ENCODE measurements around the gene RPS6KA2. TPM values are rescaled to one million over a fixed set of nuclear protein-coding genes. Genes with fewer than 3 reads are reported as not detected.

RPS6KA2 gene
- polyA plus RNA-seq, 1 donor = 25.9 TPM

DNA sequence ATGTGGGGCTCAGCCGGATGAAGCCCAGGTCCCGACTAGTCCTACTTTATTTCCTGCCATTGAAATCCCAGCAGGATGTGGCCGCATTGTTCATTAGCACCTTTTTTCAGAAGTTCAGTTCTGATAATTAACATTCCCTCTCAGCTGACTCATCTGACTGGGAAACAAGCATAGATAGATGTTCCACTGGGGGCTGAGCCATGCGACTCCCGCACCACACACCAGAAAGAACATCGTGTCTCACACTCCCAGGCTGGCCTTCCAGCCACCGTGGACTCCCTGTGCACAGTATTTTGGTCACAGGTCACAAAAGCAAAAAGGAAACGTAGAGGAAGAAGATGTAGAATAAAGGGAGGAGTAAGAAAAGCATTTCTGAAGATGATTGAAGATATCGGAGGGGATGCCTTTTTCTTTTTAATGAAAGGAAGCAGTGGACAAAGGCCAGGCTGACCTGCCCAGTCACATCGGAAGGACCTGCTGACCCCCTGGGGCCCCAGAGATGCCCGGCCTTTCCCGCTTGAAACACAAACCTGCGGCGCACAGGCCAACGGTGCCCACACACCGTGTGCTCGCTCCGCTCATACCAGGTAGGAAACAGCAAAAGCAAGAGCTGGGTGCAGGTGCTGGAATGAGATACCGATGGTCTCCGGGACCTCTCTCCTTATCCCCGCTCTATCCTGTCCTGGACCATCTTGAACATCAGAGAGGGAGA, 11.8 kb downstream of the RPS6KA2 start:
- DNase-seq = no peak

GRCh38 chr6:166614589-166614988, 12.5 kb downstream of the RPS6KA2 start:
- no peak for DNase-seq

DNA sequence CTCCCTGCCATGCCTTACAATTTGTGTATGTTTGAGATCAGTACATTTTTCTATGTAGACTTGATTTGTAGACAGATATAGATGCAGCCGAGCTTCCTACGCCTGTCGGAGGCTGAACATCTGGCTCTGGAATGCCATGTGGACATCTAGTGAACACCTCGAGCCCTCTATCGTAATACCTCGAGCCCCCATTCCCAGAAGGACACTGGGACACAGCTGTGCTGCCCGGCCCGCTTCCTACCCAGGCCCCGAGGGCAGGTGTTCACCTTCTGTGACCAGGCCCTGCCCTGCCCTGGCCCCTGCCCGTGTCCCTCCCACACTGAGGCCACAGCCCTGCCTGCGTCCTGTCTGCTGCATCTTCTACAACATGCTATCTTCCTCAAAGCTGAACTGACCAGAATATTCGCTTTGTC, 12.9 kb downstream of the RPS6KA2 start:
- DNase-seq = no peak

- DNase-seq = no peak
Observed at GRCh38 chr6:166613027-166613426, 14.0 kb downstream of the RPS6KA2 start.

DNA sequence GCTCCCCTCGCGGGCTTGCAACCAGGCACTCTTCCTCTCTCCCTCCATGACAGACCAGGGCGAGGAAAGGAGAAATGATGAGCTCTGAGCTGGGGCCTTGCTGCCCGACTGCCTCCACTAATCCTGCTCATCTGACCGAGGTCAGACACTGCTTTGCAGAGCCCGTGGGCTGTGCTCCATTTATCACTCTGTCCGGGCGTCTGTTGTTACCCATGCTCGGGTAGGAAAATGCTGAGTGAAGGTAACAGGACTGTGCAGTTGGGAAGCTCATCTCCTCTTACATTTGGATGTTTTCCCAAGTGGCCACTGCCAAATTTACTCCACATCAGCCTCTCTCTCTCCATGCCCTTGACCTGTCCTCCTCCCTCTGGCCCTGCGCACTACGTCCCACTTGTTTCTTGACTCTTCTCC, 14.6 kb downstream of the RPS6KA2 start:
- DNase-seq = no peak

DNA sequence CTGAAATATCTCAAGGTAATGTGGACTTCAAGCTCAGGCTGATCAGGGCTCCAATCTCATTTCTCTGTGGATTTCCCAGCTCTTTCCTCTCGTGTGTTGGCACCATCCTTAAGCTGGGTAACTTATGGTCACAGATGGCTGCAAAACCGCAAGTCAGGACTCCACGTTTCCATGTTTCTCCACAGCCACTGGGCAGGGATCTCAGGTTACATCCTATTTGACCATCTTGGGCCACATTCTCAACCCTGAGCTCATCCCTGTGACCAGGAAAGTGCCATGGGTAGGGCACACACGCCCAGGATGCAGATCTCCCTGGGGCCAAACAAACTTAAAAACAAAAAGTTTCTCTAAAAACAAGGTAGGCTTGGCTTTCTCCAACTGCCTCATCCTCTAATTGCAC, 15.4 kb downstream of the RPS6KA2 start:
- no peak for DNase-seq

DNA sequence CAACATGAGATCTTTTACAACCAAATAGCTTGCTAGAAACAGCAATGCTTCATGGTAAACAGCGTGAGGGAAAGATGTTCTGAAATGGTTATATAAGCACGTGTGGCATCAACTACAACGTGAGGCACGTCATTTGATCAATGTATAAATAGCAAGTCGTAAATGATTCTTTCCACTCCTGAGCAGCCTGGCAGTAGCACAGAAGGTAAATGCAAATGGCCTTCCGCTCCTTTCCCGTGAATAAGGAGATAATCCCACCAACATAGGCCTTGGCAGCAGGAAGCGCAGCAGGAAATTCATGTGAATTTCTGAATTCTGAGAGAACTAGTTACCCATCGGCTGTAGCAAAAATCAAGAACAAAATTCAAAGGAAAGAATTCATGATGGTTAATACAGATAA, 17.0 kb downstream of the RPS6KA2 start:
- DNase-seq = no peak

GRCh38 chr6:166608774-166609173, 18.3 kb downstream of the RPS6KA2 start:
- no peak for DNase-seq

- DNase-seq = no peak
Observed at GRCh38 chr6:166605752-166606151, 21.3 kb downstream of the RPS6KA2 start.

DNA sequence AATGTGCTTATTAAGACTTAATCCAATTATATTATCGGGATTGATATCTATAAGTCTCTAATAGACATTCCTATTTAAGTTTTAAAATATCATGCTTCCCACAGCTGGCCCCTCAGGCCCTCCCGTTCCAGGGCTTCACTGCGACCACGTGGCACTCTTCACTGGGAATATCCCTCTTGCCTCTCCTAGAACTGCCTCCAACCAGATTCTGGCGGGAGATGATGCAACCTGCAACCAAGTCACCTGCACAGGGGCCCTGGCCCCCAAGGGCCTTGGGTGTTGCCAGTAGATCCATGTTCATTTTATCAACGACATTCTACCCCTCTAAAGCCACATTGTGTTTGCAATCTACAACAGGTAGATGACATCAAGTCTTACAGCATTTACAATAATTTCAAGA, 22.1 kb downstream of the RPS6KA2 start:
- no peak for DNase-seq

DNA sequence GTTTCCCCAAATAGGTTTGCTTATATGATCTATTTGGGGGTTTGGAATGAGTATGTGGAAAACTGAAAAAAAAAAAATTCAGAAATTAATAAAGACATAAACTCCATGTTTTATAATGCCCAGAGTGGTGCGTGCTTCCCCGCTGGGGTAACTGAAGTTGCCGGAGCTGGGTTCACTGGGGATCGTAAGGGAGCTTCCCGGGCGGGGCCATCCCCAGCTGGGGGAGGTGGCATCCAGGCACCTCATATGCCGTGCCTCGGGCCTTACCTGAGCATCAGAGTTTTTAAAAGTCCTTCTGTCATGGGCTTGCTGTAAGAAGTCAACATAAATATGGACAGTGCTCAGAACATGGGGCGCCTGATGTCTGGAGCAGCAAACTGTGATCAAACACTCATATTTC, 22.7 kb downstream of the RPS6KA2 start:
- DNase-seq = no peak

DNA sequence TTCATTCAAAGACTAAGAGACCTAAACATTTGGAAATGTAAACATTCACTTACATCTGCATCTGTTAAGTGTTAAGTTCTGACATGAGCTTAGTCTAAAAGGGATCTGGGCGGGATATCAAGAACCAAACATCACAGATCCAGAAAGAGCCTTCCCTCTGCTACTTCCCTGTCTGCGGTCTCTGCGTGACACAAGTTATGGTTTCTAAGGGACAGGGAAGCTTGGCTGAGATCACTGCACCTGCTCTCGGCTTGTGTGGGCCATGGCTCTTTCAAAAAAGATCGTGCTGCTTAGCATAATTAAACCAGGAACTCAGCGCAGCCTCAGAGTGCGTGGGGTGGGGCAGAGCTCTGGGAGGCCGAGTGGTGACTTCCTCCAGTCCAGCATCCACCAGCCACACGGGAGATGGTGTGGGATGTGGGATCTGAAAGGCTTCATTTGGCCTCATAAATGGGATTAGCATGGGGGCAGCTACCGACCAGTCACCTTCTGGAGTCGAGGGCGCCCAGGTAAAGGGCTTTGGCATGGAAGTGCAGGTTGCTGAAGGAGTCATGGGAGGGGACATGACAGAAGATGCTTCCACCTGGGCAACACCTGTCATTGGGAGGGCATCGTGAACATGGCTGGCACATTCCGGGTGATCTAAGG, 23.9 kb downstream of the RPS6KA2 start:
- no peak for DNase-seq

GRCh38 chr6:166601956-166602355, 25.1 kb downstream of the RPS6KA2 start:
- DNase-seq = no peak

- DNase-seq = no peak
Observed at GRCh38 chr6:166600931-166601330, 26.1 kb downstream of the RPS6KA2 start.

- DNase-seq = no peak
Observed at GRCh38 chr6:166599205-166599604, 27.8 kb downstream of the RPS6KA2 start.

GRCh38 chr6:166598441-166599138, 28.5 kb downstream of the RPS6KA2 start:
- DNase-seq = no peak

GRCh38 chr6:166597711-166598440, 29.2 kb downstream of the RPS6KA2 start:
- no peak for DNase-seq

DNA sequence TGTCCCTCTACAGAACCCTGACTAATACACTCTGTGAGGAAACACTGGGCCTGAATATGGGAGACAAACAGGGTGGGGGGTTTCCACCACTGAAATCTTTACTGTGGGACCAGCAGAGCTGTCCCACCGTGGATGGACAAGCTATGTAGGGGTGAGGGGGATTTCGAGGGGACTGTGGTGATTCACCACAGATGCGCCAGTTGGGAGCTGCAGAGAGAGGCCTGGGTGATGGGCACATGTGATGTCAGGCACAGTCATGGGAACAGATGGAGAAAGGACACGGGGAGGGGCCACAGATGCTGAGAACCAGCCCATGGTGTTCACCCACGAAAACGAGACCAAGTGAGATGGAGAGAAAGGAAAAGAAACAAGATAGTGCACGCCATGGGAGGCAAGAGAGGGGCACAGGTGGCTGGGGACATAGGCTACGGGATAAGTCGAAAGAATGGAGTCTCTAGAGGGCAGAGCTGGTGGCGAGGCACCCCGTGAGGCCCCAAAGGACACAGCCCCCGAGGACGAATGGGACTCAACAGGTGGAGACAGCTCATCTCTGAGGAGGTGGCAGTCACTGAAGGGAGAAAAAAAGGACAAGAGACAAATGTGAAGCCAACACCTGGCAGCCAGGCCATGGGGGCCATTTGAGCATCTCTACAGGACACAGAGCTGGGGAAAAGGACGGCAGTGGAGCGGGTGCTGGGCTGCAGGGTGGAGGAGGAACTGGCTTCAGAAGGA, 30.1 kb downstream of the RPS6KA2 start:
- DNase-seq = no peak

- DNase-seq = no peak
Observed at GRCh38 chr6:166595949-166596348, 31.1 kb downstream of the RPS6KA2 start.

DNA sequence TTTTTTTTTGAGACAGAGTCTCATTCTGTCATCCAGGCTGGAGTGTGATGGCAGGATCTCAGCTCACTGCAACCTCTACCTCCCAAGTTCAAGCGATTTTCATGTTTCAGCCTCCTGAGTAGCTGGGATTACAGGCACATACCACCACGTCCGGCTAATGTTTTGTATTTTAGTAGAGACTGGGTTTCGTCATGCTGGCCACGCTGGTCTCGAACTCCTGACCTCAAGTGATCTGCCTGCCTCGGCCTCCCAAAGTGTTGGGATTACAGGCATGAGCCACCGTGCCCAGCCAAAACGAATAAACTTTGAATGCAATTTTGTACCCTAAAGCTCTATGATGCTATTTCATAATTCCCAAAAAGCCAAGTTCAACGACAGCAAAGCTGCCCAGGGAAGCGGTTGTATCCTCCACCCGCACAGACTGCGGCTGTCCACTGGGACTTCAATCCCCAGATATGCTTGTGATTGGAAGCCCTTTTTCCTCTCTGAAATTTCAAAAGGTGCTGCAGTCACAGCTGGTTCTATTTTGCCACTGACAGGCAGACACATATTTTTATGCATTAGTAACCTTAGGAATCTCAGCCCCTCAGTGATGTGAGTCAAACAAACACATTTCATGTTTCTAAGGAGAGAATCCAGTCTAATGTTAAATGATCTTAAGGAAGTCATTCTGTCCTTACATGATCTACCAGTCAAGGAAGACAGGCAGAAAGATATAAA, 31.8 kb downstream of the RPS6KA2 start:
- DNase-seq = no peak

DNA sequence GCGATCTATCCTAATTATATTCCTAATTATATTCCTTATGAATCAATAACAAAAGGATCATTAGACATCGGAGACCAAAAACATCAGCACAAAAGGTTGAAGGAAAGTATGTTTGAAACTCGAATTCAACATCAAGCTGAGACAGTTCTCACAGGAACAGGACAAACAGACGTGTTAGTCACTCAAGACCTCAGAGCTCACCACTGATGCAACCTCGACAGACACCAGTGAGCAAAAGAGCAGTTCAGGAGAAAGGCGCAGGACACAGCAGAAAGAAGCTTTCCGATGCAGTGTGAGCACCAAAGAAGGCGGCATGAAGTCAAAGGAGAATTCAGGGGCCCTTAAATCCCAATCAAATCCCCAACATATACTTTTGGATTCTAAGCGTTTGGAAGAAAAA, 34.2 kb downstream of the RPS6KA2 start:
- DNase-seq = no peak

Data from hindlimb muscle (tissue), 1 donor.